Tibial nerve (tissue), 4 donors: ENCODE results near the gene SUB1. TPM values are rescaled to one million over a fixed set of nuclear protein-coding genes. Genes with fewer than 3 reads are reported as not detected.

Experiments used
- DNase-seq, 2 donors: peaks; one replicate each; pipeline ENCODE4 v3.0.0-alpha.2; 2019; ENCODE audit warnings: low spot score in 2 of 2
- H3K27ac ChIP-seq, 4 donors: fragments of 200-600 bp; sonication (generic) in 3 of 4; one replicate each; pipeline ENCODE4 v1.5.1; 2017 to 2019; ENCODE audit warnings: mild to moderate bottlenecking in 1 of 4
- H3K27me3 ChIP-seq, 2 donors: fragments of 200-600 bp; sonication (generic) in 1 of 2; one replicate each; pipeline versions ENCODE4 v1.5.1 to v1.6.0; 2017 to 2019
- H3K36me3 ChIP-seq, 3 donors: fragments of 200-600 bp; sonication (generic); one replicate each; pipeline ENCODE4 v1.5.1; 2018 to 2019
- H3K4me1 ChIP-seq, 4 donors: fragments of 200-600 bp; sonication (generic) in 3 of 4; one replicate each; pipeline ENCODE4 v1.5.1; 2017 to 2019
- H3K4me3 ChIP-seq, 4 donors: fragments of 200-600 bp; sonication (generic) in 3 of 4; one replicate each; pipeline ENCODE4 v1.5.1; 2017 to 2019; ENCODE audit warnings: mild to moderate bottlenecking in 1 of 4, moderate library complexity in 1 of 4
- H3K9me3 ChIP-seq, 4 donors: fragments of 200-600 bp; sonication (generic) in 3 of 4; one replicate each; pipeline ENCODE4 v1.5.1; 2017 to 2019
- CTCF ChIP-seq, 5 experiments: fragments of 200-600 bp in 3 of 5; fragments of 450-650 bp in 2 of 5; sonication (generic) in 3 of 5; IDR thresholded peaks; one replicate each; pipeline ENCODE4 v1.5.1; 2016 to 2019; ENCODE audit warnings: antibody characterized with exemption in 5 of 5, mild to moderate bottlenecking in 3 of 5, moderate library complexity in 2 of 5
- EP300 ChIP-seq, 2 donors: sonication (generic); formaldehyde crosslinking; IDR thresholded peaks; one replicate each; pipeline ENCODE4 v1.6.1; 2017; ENCODE audit warnings: antibody characterized with exemption in 2 of 2, mild to moderate bottlenecking in 1 of 2
- POLR2A ChIP-seq, 2 donors: fragments of 450-650 bp; IDR thresholded peaks; one replicate each; pipeline ENCODE4 v1.6.1; 2017; ENCODE audit warnings: antibody characterized with exemption in 2 of 2, mild to moderate bottlenecking in 2 of 2, moderate library complexity in 2 of 2
- WGBS, 2 donors: methylation state at CpG; one replicate each; pipeline ENCODE4 v1.1.5; 2018; 5-methylcytosine and 5-hydroxymethylcytosine counted together
- total RNA-seq, 4 donors: library from RNA; depleted of rRNA; stranded (reverse); fragments of >200 nt; gene quantifications; one replicate each; pipeline ENCODE4 v1.1.0, GENCODE V29; 2016

Gene SUB1
- total RNA-seq, 4 donors from 2014 or later, result 78.0 to 110 (median 88.6) TPM

GRCh38 chr5:32638309-32638708 lies 53.0 kb downstream of the SUB1 start:
- Histone ChIP-seq H3K4me1 (no peaks in the 10 kb centered on the region), H3K27ac (no peak overlapping the region), H3K9me3 (no peaks in the 10 kb centered on the region), H3K27me3 (no peaks in the 10 kb centered on the region), H3K36me3 (no peaks in the 10 kb centered on the region), H3K4me3 (no peak overlapping the region)
- no peak for DNase-seq
- WGBS, 2 donors, result 89 to 92% methylated on average over 9 of the region's 9 CpGs
- TF ChIP-seq EP300 (IDR thresholded peaks at IDR 0.05), result no peak
- no peak for TF ChIP-seq CTCF (IDR thresholded peaks at IDR 0.05)
- no peak for TF ChIP-seq POLR2A (IDR thresholded peaks at IDR 0.05)

DNA sequence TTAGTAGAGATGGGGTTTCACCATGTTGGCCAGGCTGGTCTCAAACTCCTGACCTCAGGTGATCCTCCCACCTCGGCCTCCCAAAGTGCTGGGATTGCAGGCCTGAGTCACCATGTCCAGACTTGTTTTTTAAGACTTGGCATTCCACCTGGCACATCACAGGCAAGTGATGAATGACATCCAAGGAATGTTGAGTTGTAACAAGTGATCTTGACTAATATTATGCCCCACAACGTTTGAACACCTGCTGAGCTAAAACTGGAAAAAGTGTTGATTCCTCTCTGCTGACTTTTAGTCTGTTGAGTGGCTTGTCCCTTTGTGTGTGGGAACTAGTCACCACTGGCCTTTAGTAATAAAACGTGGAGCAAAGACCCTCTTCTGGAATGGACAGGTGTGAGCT lies 54.6 kb downstream of the SUB1 start:
- no peak for TF ChIP-seq CTCF (IDR thresholded peaks at IDR 0.05)
- no peak for TF ChIP-seq POLR2A (IDR thresholded peaks at IDR 0.05)
- no peak for TF ChIP-seq EP300 (IDR thresholded peaks at IDR 0.05)
- Histone ChIP-seq H3K36me3 (no peaks in the 10 kb centered on the region), H3K4me1 (no peaks in the 10 kb centered on the region), H3K27ac (no peak overlapping the region), H3K9me3 (no peaks in the 10 kb centered on the region), H3K27me3 (no peaks in the 10 kb centered on the region), H3K4me3 (no peak overlapping the region)
- no peak for DNase-seq
- 60 to 74% methylated on average over 3 of the region's 3 CpGs for WGBS, 2 donors

GRCh38 chr5:32642276-32643002 lies 57.1 kb downstream of the SUB1 start:
- H3K27ac ChIP-seq, result no peak overlapping the region
- no peaks in the 10 kb centered on the region for H3K9me3 ChIP-seq
- no peaks in the 10 kb centered on the region for H3K36me3 ChIP-seq
- TF ChIP-seq POLR2A (IDR thresholded peaks at IDR 0.05), result no peak
- DNase-seq, result no peak
- no peaks in the 10 kb centered on the region for H3K27me3 ChIP-seq
- WGBS, 2 donors, result 66 to 77% methylated on average over 2 of the region's 2 CpGs
- no peaks in the 10 kb centered on the region for H3K4me1 ChIP-seq
- H3K4me3 ChIP-seq, result no peak overlapping the region

DNA sequence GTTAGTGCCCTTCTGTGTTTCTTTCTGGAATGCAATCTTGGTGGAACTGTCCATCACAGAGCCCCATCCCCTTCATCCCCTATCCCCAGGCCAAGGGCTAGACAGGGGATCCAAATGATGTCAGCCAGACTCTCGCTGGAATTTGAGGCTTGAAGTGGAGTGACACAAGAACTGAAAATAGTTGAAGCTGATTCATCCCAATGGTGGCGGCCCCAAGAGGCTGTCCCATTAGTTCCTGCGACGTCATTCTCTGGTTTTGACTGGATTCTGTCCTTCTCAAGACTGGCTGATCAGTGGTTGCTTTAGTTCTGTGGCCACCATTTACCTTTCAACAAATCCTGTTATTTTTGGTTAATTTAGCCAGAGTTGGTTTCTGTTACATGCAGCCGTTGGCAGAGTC lies 59.9 kb downstream of the SUB1 start:
- H3K36me3 ChIP-seq, result no peaks in the 10 kb centered on the region
- WGBS, 2 donors, result 83 to 86% methylated on average over 5 of the region's 5 CpGs
- no peak overlapping the region for H3K4me3 ChIP-seq
- no peaks in the 10 kb centered on the region for H3K9me3 ChIP-seq
- no peaks in the 10 kb centered on the region for H3K4me1 ChIP-seq
- no peak for TF ChIP-seq EP300 (IDR thresholded peaks at IDR 0.05)
- no peak for TF ChIP-seq CTCF (IDR thresholded peaks at IDR 0.05)
- no peak for TF ChIP-seq POLR2A (IDR thresholded peaks at IDR 0.05)
- no peak overlapping the region for H3K27ac ChIP-seq
- DNase-seq, result no peak
- no peaks in the 10 kb centered on the region for H3K27me3 ChIP-seq

- H3K9me3 ChIP-seq, result no peaks in the 10 kb centered on the region
- TF ChIP-seq EP300 (IDR thresholded peaks at IDR 0.05), result no peak
- no peak for TF ChIP-seq CTCF (IDR thresholded peaks at IDR 0.05)
- no peak for TF ChIP-seq POLR2A (IDR thresholded peaks at IDR 0.05)
- DNase-seq, result no peak
- no peaks in the 10 kb centered on the region for H3K27me3 ChIP-seq
- H3K4me1 ChIP-seq, result no peaks in the 10 kb centered on the region
- H3K4me3 ChIP-seq, result no peak overlapping the region
- no peak overlapping the region for H3K27ac ChIP-seq
- 70 to 75% methylated on average over 6 of the region's 6 CpGs for WGBS, 2 donors
- no peaks in the 10 kb centered on the region for H3K36me3 ChIP-seq
These were observed 61.0 kb downstream of the SUB1 start for GRCh38 chr5:32646061-32646969.
